HuH-7 (cell line): Measurements from ENCODE around the gene PIAS4.
A peak's percentile ranks its signal among the peaks of the same experiment; 100 is the strongest.

Experiments
- DNase-seq: peaks from one replicate; pipeline ENCODE4 v3.0.0; 2011; ENCODE audit warnings: low spot score

Gene PIAS4

DNA sequence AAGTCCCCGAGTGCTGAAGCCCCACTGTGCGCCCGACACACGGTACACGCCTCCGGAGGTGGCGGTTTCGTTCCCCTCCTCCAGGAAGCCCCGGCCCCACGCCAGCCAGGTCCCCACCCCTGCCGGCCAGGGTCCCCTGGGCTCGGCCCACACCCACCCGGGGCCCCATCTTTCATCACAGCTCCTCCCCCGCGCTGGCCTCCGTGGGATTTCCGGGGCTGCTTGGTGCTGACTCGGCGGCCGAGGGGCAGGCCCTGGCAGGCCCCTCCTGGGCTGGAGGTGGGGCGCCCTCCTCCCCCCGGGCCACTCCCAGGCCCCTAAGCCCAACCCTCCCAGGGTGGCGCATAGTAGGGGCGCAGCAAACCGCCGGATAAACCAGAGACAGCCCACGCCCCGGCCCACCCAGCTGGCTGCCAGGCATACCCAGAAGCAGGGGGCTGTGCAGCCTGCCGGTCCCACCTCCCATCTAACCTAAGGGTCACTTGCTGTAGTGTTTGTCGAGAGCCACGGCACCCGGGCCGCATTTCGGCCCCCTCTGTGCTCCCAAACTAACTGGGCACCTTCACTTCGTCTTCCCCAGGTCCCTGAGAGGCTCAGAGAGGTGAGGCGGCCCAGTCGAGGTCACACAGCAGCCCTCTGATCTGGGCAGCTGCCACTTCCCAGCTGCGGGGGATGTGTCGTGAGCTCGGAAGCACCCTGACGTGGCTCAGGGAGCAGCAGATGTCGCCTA lies 52.5 kb downstream of the PIAS4 start:
- no peak for DNase-seq

DNA sequence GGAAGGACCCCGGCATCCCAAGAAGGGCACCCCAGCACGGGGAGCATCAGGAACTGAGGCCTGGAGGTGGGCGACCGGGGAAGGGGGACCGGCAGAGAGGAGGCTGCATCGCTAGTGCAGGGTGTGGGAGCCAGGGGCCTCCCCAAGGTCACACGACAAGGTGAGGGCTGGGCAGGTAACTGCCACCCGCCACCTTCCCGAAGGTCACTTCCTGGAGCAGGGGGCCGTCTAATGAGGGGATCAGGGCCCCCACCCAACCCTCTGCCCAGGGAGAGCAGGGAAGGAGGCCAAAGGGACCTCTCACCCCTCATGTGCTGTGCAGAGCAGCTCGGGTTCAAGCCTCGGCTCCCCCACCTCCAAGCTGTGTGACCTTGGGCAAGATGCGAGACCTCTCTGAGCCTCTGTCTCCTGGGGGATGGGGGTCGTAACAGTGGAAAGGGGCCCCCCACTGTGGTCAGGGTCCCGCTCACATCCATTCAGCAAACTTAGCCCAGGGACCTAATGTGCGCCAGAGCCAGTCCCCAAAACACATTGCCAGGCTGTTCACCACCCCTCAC lies 53.2 kb downstream of the PIAS4 start:
- no peak for DNase-seq

DNA sequence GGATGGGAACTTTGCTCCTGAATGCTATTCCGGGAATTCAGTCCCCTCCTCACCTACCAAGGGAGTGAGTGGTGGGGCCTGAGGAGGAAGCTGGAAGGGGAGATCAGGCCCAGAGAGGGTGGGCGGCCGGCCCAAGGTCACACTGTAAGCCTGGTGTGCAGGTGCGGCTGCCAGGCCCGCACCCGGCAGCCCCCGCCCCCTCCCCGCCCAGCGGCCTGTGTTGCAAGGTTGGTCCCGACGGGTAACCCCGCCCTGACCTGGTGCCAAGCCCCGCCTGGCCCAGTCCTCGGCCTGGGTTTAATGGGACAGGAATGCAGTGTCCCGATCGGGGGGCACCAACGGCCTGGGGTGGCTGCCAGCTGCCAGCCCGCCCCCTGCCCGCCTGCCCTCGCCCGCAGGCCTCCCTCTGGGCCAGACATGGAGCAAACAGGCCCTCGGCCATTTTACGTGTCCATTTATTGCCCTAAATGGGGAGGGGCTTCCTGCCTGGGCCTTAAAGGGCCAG lies 53.7 kb downstream of the PIAS4 start:
- DNase-seq, result peak; percentile 71

DNA sequence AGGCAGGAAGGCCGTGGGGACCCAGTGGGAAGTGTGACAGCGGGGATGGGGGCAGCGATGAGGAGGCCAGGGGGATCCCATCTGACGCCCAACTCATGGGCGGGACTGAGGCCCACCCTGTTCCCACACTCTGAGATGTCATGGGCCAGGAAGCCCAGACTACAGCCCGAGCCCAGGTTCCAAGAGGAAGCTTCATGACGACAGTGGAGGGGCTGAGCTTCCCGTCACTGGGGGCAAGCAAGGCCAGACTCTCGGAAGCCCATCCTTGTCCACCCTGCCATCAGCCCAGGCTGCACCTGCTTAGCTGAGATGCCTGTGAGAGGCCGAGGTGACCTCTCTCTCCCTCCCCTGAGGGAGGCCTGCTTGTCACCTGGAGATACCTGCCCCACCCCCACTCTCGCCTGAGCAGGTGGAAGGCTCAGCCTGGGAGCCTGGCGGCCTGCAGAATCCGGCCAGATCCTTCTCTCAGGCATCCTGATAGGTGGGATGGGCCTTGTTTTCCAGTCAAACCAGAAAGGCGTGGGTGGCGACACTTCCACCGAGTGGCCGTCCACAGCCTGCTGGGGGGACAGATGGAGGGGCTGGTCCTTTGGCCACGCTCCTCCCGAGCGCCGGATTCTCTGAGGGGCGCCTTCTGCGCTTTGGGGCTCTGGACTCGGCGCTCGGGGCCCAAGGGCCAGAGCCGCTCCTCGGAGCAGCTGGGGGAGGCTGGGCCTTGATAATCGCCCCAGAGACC lies 54.3 kb downstream of the PIAS4 start:
- no peak for DNase-seq

- no peak for DNase-seq
Observed at GRCh38 chr19:4062419-4063368, 55.2 kb downstream of the PIAS4 start.

DNA sequence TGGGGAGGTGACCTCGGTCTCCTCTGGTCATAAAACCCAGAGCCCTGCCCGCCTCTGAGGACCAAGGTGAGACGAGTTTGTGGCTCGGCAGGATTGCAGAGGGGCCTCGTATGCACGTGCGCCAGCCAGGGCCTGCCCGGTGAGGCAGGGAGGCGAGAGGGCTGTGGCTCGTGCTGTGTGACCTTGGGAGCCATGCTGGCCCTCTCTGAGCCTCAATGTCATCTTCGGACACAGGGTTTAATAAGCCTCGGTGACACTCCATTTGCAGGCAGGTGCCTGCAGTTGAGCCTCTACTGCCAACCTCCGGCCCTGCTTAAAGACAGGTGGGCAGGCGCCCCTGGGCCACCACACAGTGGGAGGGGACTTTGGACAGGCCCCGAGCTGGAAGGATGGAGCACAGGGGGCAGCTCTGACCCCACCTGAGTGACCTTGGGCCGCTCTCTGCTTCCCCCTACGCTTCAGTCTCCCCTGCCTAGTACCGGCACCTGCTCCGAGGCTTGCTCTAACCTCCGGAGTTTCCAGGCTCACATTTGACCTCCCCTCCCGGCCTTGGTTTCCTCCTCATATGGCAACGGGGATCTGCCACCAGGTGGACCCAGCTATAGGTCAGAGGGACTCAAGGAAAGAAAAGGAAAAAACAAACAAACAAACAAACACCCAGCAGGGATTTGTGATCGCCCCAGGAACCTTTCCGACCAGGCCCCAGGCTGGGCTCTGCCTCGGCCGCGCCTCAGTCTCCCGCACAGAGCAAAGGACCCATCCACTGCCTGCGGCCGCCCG lies 56.0 kb downstream of the PIAS4 start:
- no peak for DNase-seq

DNA sequence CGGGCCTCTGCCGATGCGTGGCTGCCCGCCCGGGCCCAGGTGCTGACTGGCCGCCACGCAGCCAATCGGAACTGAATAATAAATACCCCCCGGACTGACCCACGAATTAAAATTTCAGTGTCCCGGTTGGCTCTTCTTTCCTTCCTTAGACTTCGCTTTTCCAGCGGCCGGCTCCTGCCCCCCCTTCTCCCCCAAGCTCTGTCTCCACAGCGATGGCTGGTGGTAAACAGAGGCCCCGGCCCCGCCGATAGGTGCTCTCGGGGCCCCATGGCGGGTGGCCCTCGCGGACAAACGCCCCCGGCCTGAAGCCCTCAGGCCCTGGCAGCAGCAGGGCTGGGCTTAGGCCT lies 56.6 kb downstream of the PIAS4 start:
- no peak for DNase-seq

DNA sequence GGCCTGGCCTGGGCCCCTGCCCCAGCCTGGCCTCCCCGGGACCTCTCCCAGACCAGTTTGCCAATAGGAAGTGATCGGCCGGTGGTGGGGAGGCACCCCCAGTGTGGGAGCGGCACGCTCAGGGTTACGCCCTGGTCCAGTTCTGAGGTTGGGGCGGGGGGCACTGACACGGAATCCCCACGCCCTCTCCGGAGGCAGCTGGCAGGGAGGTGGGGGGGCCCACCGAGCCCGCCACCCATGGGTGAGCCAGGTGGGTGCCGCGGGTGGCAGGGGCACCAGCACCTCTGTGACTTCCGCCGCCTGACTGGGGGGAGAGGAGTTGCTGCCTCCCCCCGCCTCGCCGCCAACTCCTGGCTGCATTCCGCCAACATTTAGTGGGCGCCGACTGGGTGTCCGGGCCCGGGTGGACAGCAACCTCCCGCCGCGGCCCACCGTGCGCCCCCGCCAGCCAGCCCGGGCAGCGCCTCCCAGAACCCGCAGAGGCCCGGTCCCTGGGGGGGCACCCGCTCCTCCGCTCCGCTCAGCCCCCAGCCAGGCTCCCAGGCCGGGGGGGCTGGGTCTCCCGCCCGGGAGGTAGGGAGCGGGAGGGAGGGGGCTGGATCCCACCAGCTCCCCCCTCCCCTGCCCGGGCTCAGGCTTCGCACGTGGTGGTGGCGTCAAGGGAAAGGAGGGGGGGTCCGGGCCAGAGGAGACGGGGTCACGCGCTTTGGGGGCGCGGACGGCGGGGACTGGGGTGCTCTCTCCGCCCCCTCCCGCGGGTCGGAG lies 57.1 kb downstream of the PIAS4 start:
- DNase-seq, result no peak

DNA sequence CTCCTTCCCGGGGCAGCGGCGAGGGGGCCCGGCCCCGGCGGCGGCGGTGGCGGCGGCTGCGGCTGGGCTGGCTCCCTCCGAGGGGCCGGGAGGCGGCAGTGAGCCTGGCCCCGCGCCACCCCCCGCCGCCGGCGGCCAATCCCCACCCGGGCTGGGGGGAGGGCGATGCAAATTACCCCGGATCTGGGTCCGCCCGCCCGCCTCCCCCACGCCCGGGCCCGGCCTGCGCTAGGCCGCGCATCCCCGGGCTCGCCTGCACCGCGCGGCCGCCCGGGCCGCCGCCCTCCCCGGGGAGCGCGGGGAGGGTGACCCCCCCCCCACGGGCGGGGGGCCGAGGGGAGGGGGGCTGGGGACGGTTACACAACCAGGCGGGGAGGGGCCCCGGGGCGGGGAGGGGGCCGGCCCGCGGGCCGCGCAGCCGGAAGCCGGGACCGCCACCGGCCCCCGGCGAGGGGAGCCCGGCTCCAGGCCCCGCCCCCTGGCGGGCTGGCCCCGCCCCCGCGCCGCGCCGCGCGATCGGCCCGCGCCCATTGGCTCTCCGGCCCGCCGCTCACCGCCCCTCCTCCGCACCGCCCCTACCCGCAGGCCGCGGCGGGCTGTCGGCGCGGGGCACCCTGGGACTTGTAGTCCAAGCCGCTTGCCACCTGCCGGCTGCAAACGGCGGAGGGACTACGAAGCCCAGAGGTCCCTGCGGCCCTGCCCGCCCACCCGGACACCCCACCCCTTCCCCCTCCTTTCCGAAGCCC lies 58.1 kb downstream of the PIAS4 start:
- DNase-seq, result peak; percentile 96

DNA sequence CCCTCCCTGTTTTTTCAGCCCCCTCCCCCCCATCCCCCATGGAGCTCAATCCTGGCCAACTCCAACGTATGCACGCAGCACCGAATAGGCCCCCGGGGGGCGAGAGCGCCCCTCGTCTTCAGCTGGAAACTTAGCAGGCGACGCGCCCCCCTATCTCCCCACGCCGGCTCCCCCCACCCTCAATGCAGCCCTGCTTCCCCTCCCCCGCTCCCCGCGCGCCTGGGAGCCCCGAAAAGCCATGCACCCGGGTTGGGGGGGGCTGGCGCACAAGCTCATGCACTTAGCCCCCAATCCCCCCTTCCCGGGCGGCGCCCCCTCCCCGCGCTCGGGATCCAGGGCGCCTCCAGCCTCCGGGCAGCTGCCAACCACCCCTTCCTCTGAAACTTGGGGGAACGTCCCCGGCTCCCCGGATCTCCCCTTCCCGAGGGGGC lies 58.7 kb downstream of the PIAS4 start:
- DNase-seq, result no peak

GRCh38 chr19:4066682-4067395 lies 59.3 kb downstream of the PIAS4 start, which contains the start of gene ZBTB7A:
Gene ZBTB7A, minus strand, starts transcription at chr19:4066899. Its CDS starts 11,667 bp downstream, at chr19:4055232.
- DNase-seq, result peak; percentile 58

DNA sequence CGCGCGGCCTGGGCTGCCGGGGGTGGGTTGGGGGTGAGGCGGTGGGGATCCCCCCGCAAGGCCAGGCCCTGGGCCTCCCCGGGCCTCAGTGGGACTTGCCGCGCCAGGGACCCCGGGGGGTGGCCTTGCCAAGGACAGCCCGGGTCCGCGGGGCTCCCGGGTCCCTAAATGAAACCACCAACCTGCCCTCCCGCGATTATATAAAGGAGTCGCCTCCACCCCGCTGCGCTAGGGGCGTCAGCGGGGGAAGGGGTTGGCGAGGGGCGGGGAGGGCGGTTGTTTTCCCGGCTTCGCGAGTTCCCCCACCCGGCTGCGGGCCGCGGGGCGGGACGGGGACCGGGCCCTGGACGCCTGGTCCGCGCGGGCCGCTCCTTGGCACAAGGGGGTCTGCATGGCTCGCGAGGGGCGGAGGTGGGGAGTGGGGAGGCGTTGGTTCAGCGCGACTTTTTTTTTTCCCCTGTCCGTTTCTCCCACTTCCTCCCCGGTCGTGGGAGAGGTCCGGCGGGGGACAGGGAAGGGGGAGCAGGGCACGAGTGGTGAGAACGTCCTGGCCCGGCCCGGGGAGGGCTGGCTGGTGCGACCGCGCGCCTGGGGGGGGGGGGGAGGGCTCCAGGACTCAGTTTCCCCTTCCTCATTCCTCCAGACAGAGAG lies 60.0 kb downstream of the PIAS4 start:
- DNase-seq, result peak; percentile 54

GRCh38 chr19:4068047-4068966 lies 60.8 kb downstream of the PIAS4 start:
- no peak for DNase-seq

- DNase-seq, result no peak
Observed at GRCh38 chr19:4069331-4069959, 61.9 kb downstream of the PIAS4 start.

GRCh38 chr19:4071610-4072009 lies 64.1 kb downstream of the PIAS4 start:
- no peak for DNase-seq

DNA sequence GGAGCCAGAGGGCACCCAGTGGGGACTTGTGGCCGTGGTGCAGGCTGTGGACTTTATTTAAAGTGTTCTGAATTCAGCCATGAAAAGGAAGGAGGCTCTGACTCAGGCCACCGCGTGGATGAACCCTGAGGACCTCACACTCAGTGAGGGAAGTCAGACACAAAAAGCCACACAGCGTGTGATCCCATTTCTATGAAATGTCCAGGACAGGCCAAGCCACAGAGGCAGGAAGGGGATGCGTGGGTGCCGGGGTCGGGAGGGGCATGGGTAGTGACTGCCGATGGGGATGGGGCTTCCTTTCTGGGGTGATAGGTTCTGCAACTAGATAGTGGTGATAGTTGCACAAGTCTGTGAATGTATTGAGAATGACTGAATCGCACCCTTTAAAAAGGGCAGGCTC lies 67.8 kb downstream of the PIAS4 start:
- DNase-seq, result no peak

GRCh38 chr19:4077007-4077374 lies 69.5 kb downstream of the PIAS4 start:
- DNase-seq, result no peak
